ENCODE results near the gene MSANTD3. TPM values are rescaled to one million over a fixed set of nuclear protein-coding genes. Genes with fewer than 3 reads are reported as not detected.

MSANTD3 gene
- total RNA-seq, 1 experiment from 2014 or later = 53.2 TPM

DNA sequence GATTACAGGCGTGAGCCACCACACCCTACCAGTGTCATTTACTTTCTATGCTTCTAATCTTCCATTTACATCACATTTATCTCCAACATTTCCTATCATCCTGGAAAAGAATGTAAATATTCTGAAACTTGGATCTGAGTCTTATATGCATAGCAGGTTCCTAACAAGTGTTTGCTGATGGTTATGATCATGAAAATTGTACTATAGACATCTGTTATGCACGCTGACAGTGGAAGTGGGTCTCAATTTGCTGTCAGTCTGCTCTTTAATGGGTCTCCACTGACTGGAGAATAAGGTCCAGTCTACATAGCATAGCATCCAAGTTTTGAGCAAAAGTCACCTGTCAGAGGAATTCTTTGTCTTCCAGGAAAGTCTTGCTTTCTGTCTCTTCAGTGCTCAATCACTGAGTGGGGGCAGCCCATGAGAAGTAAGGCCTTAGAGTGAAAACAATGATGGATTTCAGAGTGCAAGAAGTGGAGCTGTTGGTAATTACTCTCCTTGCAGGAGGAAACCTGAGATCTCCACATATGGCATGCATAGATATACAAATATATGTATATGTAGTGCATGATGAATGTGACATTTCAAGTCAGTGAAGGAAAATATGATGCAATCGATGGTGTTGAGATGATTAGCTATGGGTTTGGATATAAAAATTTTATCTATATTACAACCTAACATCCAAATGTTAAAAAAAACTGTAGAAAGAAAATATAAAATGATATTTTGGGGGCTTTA is 29.2 kb upstream of the MSANTD3 start:
- H3F3A ChIP-seq (ENCODE audit: insufficient read depth, low read depth) = no peaks in the 10 kb centered on the region
- no peaks in the 10 kb centered on the region for H3K4me1 ChIP-seq (replicated peaks; ENCODE audit: insufficient read depth)
- no peaks in the 10 kb centered on the region for H4K20me1 ChIP-seq (ENCODE audit: insufficient read depth)
- no peak for DNase-seq
- H3K9me2 ChIP-seq (ENCODE audit: insufficient read depth) = no peaks in the 10 kb centered on the region
- H2AFZ ChIP-seq = no peak overlapping the region
- H3K36me3 ChIP-seq (ENCODE audit: low read depth) = no peaks in the 10 kb centered on the region
- no peaks in the 10 kb centered on the region for H3K9me3 ChIP-seq (ENCODE audit: insufficient read depth, low read depth)
- no peaks in the 10 kb centered on the region for H3K79me2 ChIP-seq (ENCODE audit: low read depth)
- H3K27me3 ChIP-seq (ENCODE audit: insufficient read depth, low read depth) = no peaks in the 10 kb centered on the region
- intact Hi-C loops (cut with micrococcal nuclease; ENCODE audit: unreplicated experiment) = no loop called here
- H3K27ac ChIP-seq = no peak overlapping the region
- ChIA-PET POLR2A (ENCODE audit: unreplicated experiment) (no interaction called here), CTCF (no interaction called here)
- TF ChIP-seq EZH2 (IDR thresholded peaks at IDR 0.05; ENCODE audit: low read depth) = no peak
- TF ChIP-seq, protein P1, sequence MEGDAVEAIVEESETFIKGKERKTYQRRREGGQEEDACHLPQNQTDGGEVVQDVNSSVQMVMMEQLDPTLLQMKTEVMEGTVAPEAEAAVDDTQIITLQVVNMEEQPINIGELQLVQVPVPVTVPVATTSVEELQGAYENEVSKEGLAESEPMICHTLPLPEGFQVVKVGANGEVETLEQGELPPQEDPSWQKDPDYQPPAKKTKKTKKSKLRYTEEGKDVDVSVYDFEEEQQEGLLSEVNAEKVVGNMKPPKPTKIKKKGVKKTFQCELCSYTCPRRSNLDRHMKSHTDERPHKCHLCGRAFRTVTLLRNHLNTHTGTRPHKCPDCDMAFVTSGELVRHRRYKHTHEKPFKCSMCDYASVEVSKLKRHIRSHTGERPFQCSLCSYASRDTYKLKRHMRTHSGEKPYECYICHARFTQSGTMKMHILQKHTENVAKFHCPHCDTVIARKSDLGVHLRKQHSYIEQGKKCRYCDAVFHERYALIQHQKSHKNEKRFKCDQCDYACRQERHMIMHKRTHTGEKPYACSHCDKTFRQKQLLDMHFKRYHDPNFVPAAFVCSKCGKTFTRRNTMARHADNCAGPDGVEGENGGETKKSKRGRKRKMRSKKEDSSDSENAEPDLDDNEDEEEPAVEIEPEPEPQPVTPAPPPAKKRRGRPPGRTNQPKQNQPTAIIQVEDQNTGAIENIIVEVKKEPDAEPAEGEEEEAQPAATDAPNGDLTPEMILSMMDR (conservative IDR thresholded peaks at IDR 0.05) = no peak
- no peak overlapping the region for H3K4me3 ChIP-seq
- H3K4me2 ChIP-seq = no peak overlapping the region
- BruUV-seq (replicated peaks) = no TSS peak

DNA sequence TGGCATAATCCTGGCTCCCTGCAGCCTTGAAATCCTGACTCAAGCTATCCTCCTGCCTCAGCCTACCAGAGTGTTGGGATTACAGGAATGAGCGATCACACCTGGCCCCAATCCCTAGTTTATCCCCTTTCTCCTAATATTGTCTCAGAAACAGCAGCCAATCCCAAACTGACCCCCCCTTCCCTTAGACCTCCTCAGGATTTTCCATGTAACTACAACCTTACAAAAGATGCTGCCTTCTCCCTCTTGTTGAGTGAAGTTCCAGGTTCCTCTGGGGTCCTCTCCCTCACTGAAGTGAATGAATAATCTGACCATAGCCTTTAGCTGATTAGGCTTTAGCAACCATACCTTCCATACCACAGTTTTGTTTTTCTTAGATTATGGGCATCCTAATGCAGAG is 25.9 kb upstream of the MSANTD3 start:
- Histone ChIP-seq H2AFZ (no peak overlapping the region), H3K79me2 (ENCODE audit: low read depth) (no peaks in the 10 kb centered on the region), H3K27ac (no peak overlapping the region), H3K9me2 (ENCODE audit: insufficient read depth) (no peaks in the 10 kb centered on the region), H3K27me3 (ENCODE audit: insufficient read depth, low read depth) (no peaks in the 10 kb centered on the region), H3K9me3 (ENCODE audit: insufficient read depth, low read depth) (no peaks in the 10 kb centered on the region), H3K36me3 (ENCODE audit: low read depth) (no peaks in the 10 kb centered on the region), H3K4me2 (no peak overlapping the region), H3K4me3 (no peak overlapping the region), H4K20me1 (ENCODE audit: insufficient read depth) (no peaks in the 10 kb centered on the region; the same call in 1 of the 2 replicates), H3K4me1 (replicated peaks; ENCODE audit: insufficient read depth) (no peaks in the 10 kb centered on the region), H3F3A (ENCODE audit: insufficient read depth, low read depth) (no peaks in the 10 kb centered on the region)
- BruUV-seq (replicated peaks) = no TSS peak
- ChIA-PET POLR2A (ENCODE audit: unreplicated experiment) (no interaction called here), CTCF (no interaction called here)
- DNase-seq = no peak
- intact Hi-C loops (cut with micrococcal nuclease; ENCODE audit: unreplicated experiment) = no loop called here
- TF ChIP-seq, protein P1 (conservative IDR thresholded peaks at IDR 0.05) = no peak
- no peak for TF ChIP-seq EZH2 (IDR thresholded peaks at IDR 0.05; ENCODE audit: low read depth)

DNA sequence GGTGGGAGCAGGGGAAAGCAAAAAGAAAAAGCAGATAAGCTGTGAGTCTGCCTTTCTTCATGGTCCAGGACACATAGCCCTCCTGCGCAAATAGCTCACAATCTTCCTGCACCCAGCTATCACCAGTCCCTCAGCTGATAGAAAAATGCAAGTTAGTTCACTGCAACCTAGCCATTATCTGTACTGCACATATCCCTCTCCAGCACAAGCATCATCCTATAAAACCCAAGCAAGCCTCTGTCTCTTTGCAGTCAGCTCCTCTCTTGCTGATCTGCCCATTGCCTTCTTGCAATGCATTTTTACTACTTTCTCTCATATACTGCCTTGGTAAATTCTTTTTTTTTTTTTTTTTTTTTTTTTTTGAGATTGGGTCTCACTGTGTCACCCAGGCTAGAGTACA is 20.0 kb upstream of the MSANTD3 start:
- intact Hi-C loops (cut with micrococcal nuclease; ENCODE audit: unreplicated experiment) = no loop called here
- Histone ChIP-seq H3K4me3 (no peak overlapping the region), H3F3A (ENCODE audit: insufficient read depth, low read depth) (no peaks in the 10 kb centered on the region), H3K27ac (no peak overlapping the region), H3K4me2 (no peak overlapping the region), H3K36me3 (ENCODE audit: low read depth) (no peaks in the 10 kb centered on the region), H2AFZ (no peak overlapping the region), H3K4me1 (replicated peaks; ENCODE audit: insufficient read depth) (no peaks in the 10 kb centered on the region), H3K79me2 (ENCODE audit: low read depth) (no peaks in the 10 kb centered on the region), H3K9me3 (ENCODE audit: insufficient read depth, low read depth) (no peaks in the 10 kb centered on the region), H3K9me2 (ENCODE audit: insufficient read depth) (no peaks in the 10 kb centered on the region), H4K20me1 (ENCODE audit: insufficient read depth) (no peaks in the 10 kb centered on the region; the same call in 1 of the 2 replicates), H3K27me3 (ENCODE audit: insufficient read depth, low read depth) (no peaks in the 10 kb centered on the region)
- DNase-seq = no peak
- TF ChIP-seq, protein P1 (conservative IDR thresholded peaks at IDR 0.05) = no peak
- TF ChIP-seq EZH2 (IDR thresholded peaks at IDR 0.05; ENCODE audit: low read depth) = no peak
- ChIA-PET POLR2A (ENCODE audit: unreplicated experiment) (no interaction called here), CTCF (no interaction called here)
- no TSS peak for BruUV-seq (replicated peaks)

Measured in PC-9 (cell line).